Natural killer cell (primary cell): ENCODE data around the gene ABCA3. TPM values are rescaled to one million over a fixed set of nuclear protein-coding genes. Genes with fewer than 3 reads are reported as not detected.

Experiments
- ATAC-seq, 3 donors: fragments of 150-1000 bp in 2 of 3; fragments of 200-7000 bp in 1 of 3; cut with Tn5 transposase; 1 replicate in 1 of 3; 2 replicates in 2 of 3; pipeline ENCODE4 v1.10.0; 2021; ENCODE audit warnings: mild to moderate bottlenecking in 2 of 3, moderate library complexity in 2 of 3
- DNase-seq, 2 donors: peaks; one replicate each; pipeline versions ENCODE4 v3.0.0 to v3.0.0-alpha.2; 2013 to 2021; ENCODE audit warnings: mixed read lengths in 1 of 2
- H3K27ac ChIP-seq: one replicate; pipeline ENCODE4 v1.5.1; 2013; ENCODE audit warnings: mild to moderate bottlenecking, low read length
- H3K27me3 ChIP-seq: one replicate; pipeline ENCODE4 v1.6.1; 2013; ENCODE audit warnings: low read length; ENCODE audit not compliant: control insufficient read depth, insufficient read depth
- H3K36me3 ChIP-seq: one replicate; pipeline ENCODE4 v1.6.1; 2013; ENCODE audit warnings: low read length; ENCODE audit not compliant: control insufficient read depth, insufficient read depth
- H3K4me1 ChIP-seq: one replicate; pipeline ENCODE4 v1.6.1; 2013; ENCODE audit warnings: low read length; ENCODE audit not compliant: control insufficient read depth, insufficient read depth
- H3K4me3 ChIP-seq: one replicate; pipeline ENCODE4 v1.5.1; 2013; ENCODE audit warnings: low read length
- H3K9me3 ChIP-seq: one replicate; pipeline ENCODE4 v1.6.1; 2013; ENCODE audit warnings: low read length; ENCODE audit not compliant: control insufficient read depth, insufficient read depth
- H3K27ac Mint-ChIP-seq, 2 donors: one replicate each; pipeline ENCODE4 v1.8.0; 2022; ENCODE audit warnings: mild to moderate bottlenecking in 2 of 2, mixed read lengths in 2 of 2, moderate library complexity in 1 of 2
- H3K27me3 Mint-ChIP-seq, 2 donors: one replicate each; pipeline ENCODE4 v1.8.0; 2022; ENCODE audit warnings: low read depth in 2 of 2, mixed read lengths in 2 of 2
- H3K36me3 Mint-ChIP-seq: one replicate; pipeline ENCODE4 v1.8.0; 2022; ENCODE audit warnings: mixed read lengths
- H3K4me1 Mint-ChIP-seq, 2 donors: one replicate each; pipeline ENCODE4 v1.8.0; 2022; ENCODE audit warnings: mixed read lengths in 2 of 2
- H3K4me3 Mint-ChIP-seq: one replicate; pipeline ENCODE4 v1.8.0; 2022; ENCODE audit warnings: mild to moderate bottlenecking, moderate library complexity, mixed read lengths
- H3K9me3 Mint-ChIP-seq, 2 donors: one replicate each; pipeline ENCODE4 v1.8.0; 2022; ENCODE audit warnings: mixed read lengths in 2 of 2
- CTCF ChIP-seq: fragments of 200-600 bp; IDR thresholded peaks from one replicate; pipeline ENCODE4 v1.8.0; 2022; ENCODE audit warnings: antibody characterized with exemption
- WGBS: methylation state at CpG from one replicate; pipeline ENCODE4 v1.1.7; 2013; ENCODE audit warnings: missing lambda C conversion rate; ENCODE audit not compliant: insufficient coverage; 5-methylcytosine and 5-hydroxymethylcytosine counted together
- intact Hi-C: fragments of 100-400 bp; cut with micrococcal nuclease; formaldehyde crosslinking; loops from one replicate; pipeline ENCODE4 v1.14.2; 2022
- total RNA-seq, 4 donors: library from RNA; stranded (reverse); fragments of 120-200 nt in 1 of 4; gene quantifications; one replicate each; pipeline versions ENCODE4 v1.2.3 to v1.2.4, GENCODE V29; 2013 to 2022

ABCA3 gene
- total RNA-seq, 3 donors from 2014 or later (not counting 1 experiment from before 2014, with no cell fraction given), result 12.2 to 17.5 (median 16.6) TPM

DNA sequence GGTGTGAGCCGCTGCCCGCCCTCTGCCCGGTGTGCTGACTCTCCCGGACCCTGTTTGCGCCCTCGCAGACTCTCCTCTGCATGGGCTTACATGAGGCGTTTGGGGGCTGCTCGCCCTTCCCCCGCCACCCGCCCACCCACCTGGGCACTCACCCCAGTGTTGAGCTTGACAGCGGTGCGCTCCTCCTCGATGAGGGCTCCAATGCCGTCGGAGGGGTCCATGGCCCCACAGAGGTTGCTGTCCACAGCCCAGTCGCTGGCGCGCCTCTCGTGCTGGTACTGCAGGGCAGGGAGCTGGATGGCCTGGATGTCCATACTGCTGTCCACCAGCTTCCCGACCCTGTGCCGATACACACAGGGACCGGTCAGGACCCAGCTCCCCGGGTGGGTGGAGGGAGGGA is 51.2 kb downstream of the ABCA3 start:
- H3K4me3 ChIP-seq, result no peak overlapping the region
- Mint-ChIP-seq H3K9me3 (no peaks in the 10 kb centered on the region), H3K4me3 (no peak overlapping the region), H3K27ac (no peak overlapping the region), H3K36me3 (no peaks in the 10 kb centered on the region), H3K4me1 (no peaks in the 10 kb centered on the region), H3K27me3 (no peaks in the 10 kb centered on the region)
- no peak for ATAC-seq
- H3K9me3 ChIP-seq, result no peaks in the 10 kb centered on the region
- H3K27me3 ChIP-seq, result no peaks in the 10 kb centered on the region
- 96% methylated on average over 23 of the region's 23 CpGs for WGBS
- H3K4me1 ChIP-seq, result no peaks in the 10 kb centered on the region
- H3K36me3 ChIP-seq, result peaks cover 11% of the 10 kb centered on the region
- no peak for DNase-seq
- no peak for TF ChIP-seq CTCF
- intact Hi-C loops, result no loop called here
- H3K27ac ChIP-seq, result no peak overlapping the region

- no peak for DNase-seq
- TF ChIP-seq CTCF, result no peak
- 50% methylated on average over 8 of the region's 8 CpGs for WGBS
- Mint-ChIP-seq H3K27me3 (no peaks in the 10 kb centered on the region), H3K27ac (no peak overlapping the region), H3K36me3 (no peaks in the 10 kb centered on the region), H3K4me3 (no peak overlapping the region), H3K9me3 (no peaks in the 10 kb centered on the region), H3K4me1 (no peaks in the 10 kb centered on the region)
- H3K4me1 ChIP-seq, result no peaks in the 10 kb centered on the region
- no peaks in the 10 kb centered on the region for H3K9me3 ChIP-seq
- peaks cover 12% of the 10 kb centered on the region for H3K36me3 ChIP-seq
- no peaks in the 10 kb centered on the region for H3K27me3 ChIP-seq
- no peak overlapping the region for H3K27ac ChIP-seq
- intact Hi-C loops, result no loop called here
- no peak overlapping the region for H3K4me3 ChIP-seq
- no peak for ATAC-seq
These were observed 51.8 kb downstream of the ABCA3 start for GRCh38 chr16:2288726-2289125.

DNA sequence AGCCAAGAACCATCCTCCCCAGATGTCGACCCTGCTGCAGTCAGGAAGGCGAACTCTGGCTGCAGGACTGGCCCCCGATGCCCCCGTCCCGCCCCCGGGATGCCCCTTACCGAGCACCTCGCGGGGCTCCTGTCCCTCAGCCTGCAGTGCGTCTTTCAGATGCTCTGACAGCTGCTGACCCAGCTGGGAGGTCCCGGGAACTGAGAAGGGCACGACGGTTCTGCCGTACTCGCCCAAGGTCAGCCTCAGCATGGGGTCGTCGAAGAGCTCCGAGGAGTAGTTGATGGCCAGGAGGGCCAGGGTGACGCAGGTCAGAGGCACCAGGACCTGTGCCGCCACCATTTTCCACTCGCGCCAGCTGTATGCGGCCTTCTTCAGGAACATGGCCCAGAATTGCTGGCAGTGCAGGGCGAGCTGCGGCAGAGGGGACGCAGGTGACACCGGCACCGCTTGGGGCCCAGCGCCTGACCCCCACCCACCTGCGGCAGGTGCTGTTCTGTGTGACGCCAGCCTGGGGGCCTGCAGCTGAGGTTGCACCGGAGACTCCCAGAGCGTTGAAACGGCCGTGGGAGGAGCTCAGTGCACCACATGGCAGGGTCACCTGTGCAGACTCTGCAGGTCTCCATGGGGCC is 52.5 kb downstream of the ABCA3 start:
- intact Hi-C loops, result no loop called here
- TF ChIP-seq CTCF, result no peak
- no peak for DNase-seq
- no peaks in the 10 kb centered on the region for H3K27me3 ChIP-seq
- H3K4me3 ChIP-seq, result no peak overlapping the region
- Mint-ChIP-seq H3K9me3 (no peaks in the 10 kb centered on the region), H3K4me1 (no peaks in the 10 kb centered on the region), H3K27ac (no peak overlapping the region), H3K36me3 (no peaks in the 10 kb centered on the region), H3K4me3 (no peak overlapping the region), H3K27me3 (no peaks in the 10 kb centered on the region)
- ATAC-seq, result no peak
- H3K4me1 ChIP-seq, result no peaks in the 10 kb centered on the region
- no peaks in the 10 kb centered on the region for H3K9me3 ChIP-seq
- WGBS, result 93% methylated on average over 35 of the region's 35 CpGs
- H3K27ac ChIP-seq, result no peak overlapping the region
- peaks cover 12% of the 10 kb centered on the region for H3K36me3 ChIP-seq

GRCh38 chr16:2286550-2286949 is 54.0 kb downstream of the ABCA3 start:
- Histone ChIP-seq H3K36me3 (peaks cover 12% of the 10 kb centered on the region), H3K27ac (no peak overlapping the region), H3K9me3 (no peaks in the 10 kb centered on the region), H3K27me3 (no peaks in the 10 kb centered on the region), H3K4me3 (no peak overlapping the region), H3K4me1 (no peaks in the 10 kb centered on the region)
- 90% methylated on average over 17 of the region's 17 CpGs for WGBS
- intact Hi-C loops, result no loop called here
- H3K9me3 Mint-ChIP-seq, result no peaks in the 10 kb centered on the region
- H3K27ac Mint-ChIP-seq, result no peak overlapping the region
- DNase-seq, result no peak
- no peak overlapping the region for H3K4me3 Mint-ChIP-seq
- no peaks in the 10 kb centered on the region for H3K4me1 Mint-ChIP-seq
- no peak for ATAC-seq
- TF ChIP-seq CTCF, result no peak
- no peaks in the 10 kb centered on the region for H3K27me3 Mint-ChIP-seq
- no peaks in the 10 kb centered on the region for H3K36me3 Mint-ChIP-seq
